SU-DHL-6 (cell line): ENCODE results near the gene CXCR5.

Experiments used
- EZH2phosphoT487 ChIP-seq: fragments of 200-600 bp; sonication (generic), shearing (Covaris generic); conservative IDR thresholded peaks from 2 replicates; pipeline ENCODE4 v1.6.1; 2018; ENCODE audit warnings: mild to moderate bottlenecking, antibody characterized with exemption, low read length, moderate library complexity, mixed read lengths
- TF ChIP-seq, protein P1 (sequence below): fragments of 200-600 bp; sonication (generic); IDR thresholded peaks from one replicate; pipeline ENCODE4 v1.5.1; 2017; ENCODE audit warnings: antibody characterized with exemption, mild to moderate bottlenecking, low read length, moderate library complexity; ENCODE audit not compliant: insufficient read depth, poor library complexity, severe bottlenecking

DNA sequence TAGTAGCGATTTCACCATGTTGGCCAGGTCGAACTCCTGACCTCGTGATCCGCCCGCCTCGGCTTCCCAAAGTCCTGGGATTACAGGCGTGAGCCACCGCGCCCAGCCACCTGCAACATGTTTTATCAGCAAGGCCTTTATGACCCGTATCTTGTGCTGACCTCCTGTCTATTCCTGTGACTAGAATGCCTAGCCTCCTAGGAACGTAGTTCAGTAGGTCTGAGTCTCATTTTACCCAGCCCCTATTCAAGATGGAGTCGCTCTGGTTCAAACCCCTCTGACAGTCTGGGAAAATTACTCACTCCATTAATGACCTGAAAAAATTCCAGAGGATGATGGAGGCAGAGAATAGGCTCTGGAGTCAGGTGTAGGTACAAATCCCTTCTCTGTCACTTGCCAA lies 30.0 kb upstream of the CXCR5 start:
- TF ChIP-seq, protein P1, sequence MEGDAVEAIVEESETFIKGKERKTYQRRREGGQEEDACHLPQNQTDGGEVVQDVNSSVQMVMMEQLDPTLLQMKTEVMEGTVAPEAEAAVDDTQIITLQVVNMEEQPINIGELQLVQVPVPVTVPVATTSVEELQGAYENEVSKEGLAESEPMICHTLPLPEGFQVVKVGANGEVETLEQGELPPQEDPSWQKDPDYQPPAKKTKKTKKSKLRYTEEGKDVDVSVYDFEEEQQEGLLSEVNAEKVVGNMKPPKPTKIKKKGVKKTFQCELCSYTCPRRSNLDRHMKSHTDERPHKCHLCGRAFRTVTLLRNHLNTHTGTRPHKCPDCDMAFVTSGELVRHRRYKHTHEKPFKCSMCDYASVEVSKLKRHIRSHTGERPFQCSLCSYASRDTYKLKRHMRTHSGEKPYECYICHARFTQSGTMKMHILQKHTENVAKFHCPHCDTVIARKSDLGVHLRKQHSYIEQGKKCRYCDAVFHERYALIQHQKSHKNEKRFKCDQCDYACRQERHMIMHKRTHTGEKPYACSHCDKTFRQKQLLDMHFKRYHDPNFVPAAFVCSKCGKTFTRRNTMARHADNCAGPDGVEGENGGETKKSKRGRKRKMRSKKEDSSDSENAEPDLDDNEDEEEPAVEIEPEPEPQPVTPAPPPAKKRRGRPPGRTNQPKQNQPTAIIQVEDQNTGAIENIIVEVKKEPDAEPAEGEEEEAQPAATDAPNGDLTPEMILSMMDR = no peak
- no peak for TF ChIP-seq EZH2phosphoT487
